HepG2 (cell line): ENCODE data around the gene ZNF625. TPM values are rescaled to one million over a fixed set of nuclear protein-coding genes. Genes with fewer than 3 reads are reported as not detected.
A peak's percentile ranks its signal among the peaks of the same experiment; 100 is the strongest.

Experiments used
- GATAD1 ChIP-seq: IDR thresholded peaks from 2 replicates; pipeline ENCODE4 v1.6.1; 2016; ENCODE audit warnings: missing genetic modification reagents, missing compliant biosample characterization
- GLI4 ChIP-seq: sonication (generic); formaldehyde crosslinking; IDR thresholded peaks from 2 replicates; pipeline ENCODE4 v1.5.1; 2020; ENCODE audit warnings: missing genetic modification reagents, mild to moderate bottlenecking, moderate library complexity, borderline replicate concordance
- NFYC ChIP-seq: IDR thresholded peaks from 2 replicates; pipeline ENCODE4 v1.6.1; 2016; ENCODE audit warnings: missing genetic modification reagents, missing compliant biosample characterization
- PAF1 ChIP-seq: IDR thresholded peaks from 2 replicates; pipeline ENCODE4 v1.6.1; 2016; ENCODE audit warnings: missing genetic modification reagents, missing compliant biosample characterization
- REXO4 ChIP-seq: sonication (generic); formaldehyde crosslinking; IDR thresholded peaks from 2 replicates; pipeline ENCODE4 v1.8.0; 2022; ENCODE audit warnings: missing genetic modification reagents, mild to moderate bottlenecking, borderline replicate concordance
- SMYD3 ChIP-seq: sonication (generic); formaldehyde crosslinking; IDR thresholded peaks from 2 replicates; pipeline ENCODE4 v1.8.1; 2023; ENCODE audit warnings: mild to moderate bottlenecking, missing genetic modification reagents
- ZNF331 ChIP-seq: sonication (generic); formaldehyde crosslinking; IDR thresholded peaks from 2 replicates; pipeline ENCODE4 v1.4.0; 2020; ENCODE audit warnings: missing genetic modification reagents
- ZNF674 ChIP-seq: sonication (generic); formaldehyde crosslinking; IDR thresholded peaks from 2 replicates; pipeline ENCODE4 v1.5.0; 2020; ENCODE audit warnings: low read depth, mild to moderate bottlenecking, missing genetic modification reagents
- polyA plus RNA-seq, 8 experiments: library from polyadenylated mRNA; depleted of rRNA in 3 of 8; stranded (reverse) in 7 of 8; unstranded in 1 of 8; fragments of >200 nt; fragmentation: Illumina TruSeq in 4 of 8; extraction: Trizol in 4 of 8; gene quantifications; 2 replicates each; pipeline versions ENCODE4 v1.2.1 to v1.2.3, GENCODE V29; 2011 to 2016; ENCODE audit warnings: low read depth in 4 of 8, missing spikeins in 1 of 8, mixed read lengths in 1 of 8; ENCODE audit not compliant: insufficient read depth in 1 of 8
- total RNA-seq, 5 experiments: library from RNA; depleted of rRNA; stranded (reverse); fragments of >200 nt; fragmentation: Illumina TruSeq; extraction: Trizol; gene quantifications; 2 replicates each; pipeline ENCODE4 v1.2.3, GENCODE V29; 2016; ENCODE audit warnings: low read depth in 1 of 5
- TF ChIP-seq, protein P1 (sequence below): sonication (generic); formaldehyde crosslinking; IDR thresholded peaks from 2 replicates; pipeline ENCODE4 v1.4.0; 2020; ENCODE audit warnings: missing genetic modification reagents, borderline replicate concordance
- TF ChIP-seq, protein P2 (sequence below): sonication (generic); formaldehyde crosslinking; IDR thresholded peaks from 2 replicates; pipeline ENCODE4 v1.4.0; 2020; ENCODE audit warnings: missing genetic modification reagents
- TF ChIP-seq, protein P3 (sequence below): IDR thresholded peaks from 2 replicates; pipeline ENCODE4 v1.6.1; 2016; ENCODE audit warnings: low read depth, control low read depth
- TF ChIP-seq, protein P4 (sequence below): sonication (generic); formaldehyde crosslinking; IDR thresholded peaks from 2 replicates; pipeline ENCODE4 v1.8.1; 2023; ENCODE audit warnings: mild to moderate bottlenecking, moderate library complexity, missing genetic modification reagents
- TF ChIP-seq, protein P5 (sequence below): sonication (generic); formaldehyde crosslinking; IDR thresholded peaks from 2 replicates; pipeline ENCODE4 v1.4.0; 2020; ENCODE audit warnings: missing genetic modification reagents
- TF ChIP-seq, protein P6 (sequence below): sonication (generic); formaldehyde crosslinking; IDR thresholded peaks from 2 replicates; pipeline ENCODE4 v1.4.0; 2020; ENCODE audit warnings: mild to moderate bottlenecking, missing genetic modification reagents
- TF ChIP-seq, protein P7 (sequence below): conservative IDR thresholded peaks from 2 replicates; pipeline ENCODE4 v1.6.1; 2018; ENCODE audit warnings: missing genetic modification reagents

The ZNF625 gene
- total and polyA plus RNA-seq, 2 of the 13 experiments (the other 11 are each of a cell fraction or from before 2014, with no cell fraction given) = 1.7 to 12.2 TPM

DNA sequence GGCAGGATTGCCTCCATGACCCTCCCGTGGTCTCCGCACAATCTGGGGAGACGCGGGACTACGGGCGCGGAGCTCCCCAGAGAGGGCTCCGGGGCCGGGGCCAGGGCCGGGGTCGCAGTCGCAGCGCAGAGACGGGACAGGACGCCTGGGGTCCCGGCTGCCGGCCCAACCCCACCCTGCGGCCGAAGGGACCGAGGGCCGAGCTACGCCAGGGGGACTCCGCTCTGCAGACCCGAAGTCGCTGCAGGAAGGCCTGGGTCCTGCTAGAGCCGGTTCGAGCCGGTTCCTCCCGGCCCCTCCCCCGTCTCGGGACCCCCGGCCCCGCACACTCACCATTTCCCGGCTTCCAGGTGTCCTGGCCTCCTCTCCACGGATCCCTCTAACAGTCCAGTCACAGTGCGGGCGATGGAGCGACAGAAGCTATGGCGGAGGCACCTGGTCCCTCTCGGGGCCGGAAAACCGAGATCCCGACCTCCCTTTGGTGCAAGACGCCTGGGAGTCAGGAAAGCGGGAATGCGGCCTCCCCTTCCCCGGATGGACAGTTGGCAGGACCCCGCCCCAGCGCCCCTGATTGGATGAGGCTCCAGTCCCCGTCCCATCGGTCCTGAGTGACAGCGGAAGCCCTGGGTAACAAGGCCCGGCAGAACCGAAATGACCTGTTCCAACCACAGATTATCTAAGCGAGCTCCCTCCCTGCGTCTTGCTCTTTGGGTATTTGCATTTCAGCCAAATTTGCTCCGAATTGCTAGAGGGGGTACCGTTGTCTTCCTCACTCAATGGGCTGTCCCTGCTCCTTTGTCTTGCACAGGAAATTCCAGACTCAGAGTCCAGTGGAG lies at the start of gene ZNF625 (continued):
- TF ChIP-seq, protein P1, sequence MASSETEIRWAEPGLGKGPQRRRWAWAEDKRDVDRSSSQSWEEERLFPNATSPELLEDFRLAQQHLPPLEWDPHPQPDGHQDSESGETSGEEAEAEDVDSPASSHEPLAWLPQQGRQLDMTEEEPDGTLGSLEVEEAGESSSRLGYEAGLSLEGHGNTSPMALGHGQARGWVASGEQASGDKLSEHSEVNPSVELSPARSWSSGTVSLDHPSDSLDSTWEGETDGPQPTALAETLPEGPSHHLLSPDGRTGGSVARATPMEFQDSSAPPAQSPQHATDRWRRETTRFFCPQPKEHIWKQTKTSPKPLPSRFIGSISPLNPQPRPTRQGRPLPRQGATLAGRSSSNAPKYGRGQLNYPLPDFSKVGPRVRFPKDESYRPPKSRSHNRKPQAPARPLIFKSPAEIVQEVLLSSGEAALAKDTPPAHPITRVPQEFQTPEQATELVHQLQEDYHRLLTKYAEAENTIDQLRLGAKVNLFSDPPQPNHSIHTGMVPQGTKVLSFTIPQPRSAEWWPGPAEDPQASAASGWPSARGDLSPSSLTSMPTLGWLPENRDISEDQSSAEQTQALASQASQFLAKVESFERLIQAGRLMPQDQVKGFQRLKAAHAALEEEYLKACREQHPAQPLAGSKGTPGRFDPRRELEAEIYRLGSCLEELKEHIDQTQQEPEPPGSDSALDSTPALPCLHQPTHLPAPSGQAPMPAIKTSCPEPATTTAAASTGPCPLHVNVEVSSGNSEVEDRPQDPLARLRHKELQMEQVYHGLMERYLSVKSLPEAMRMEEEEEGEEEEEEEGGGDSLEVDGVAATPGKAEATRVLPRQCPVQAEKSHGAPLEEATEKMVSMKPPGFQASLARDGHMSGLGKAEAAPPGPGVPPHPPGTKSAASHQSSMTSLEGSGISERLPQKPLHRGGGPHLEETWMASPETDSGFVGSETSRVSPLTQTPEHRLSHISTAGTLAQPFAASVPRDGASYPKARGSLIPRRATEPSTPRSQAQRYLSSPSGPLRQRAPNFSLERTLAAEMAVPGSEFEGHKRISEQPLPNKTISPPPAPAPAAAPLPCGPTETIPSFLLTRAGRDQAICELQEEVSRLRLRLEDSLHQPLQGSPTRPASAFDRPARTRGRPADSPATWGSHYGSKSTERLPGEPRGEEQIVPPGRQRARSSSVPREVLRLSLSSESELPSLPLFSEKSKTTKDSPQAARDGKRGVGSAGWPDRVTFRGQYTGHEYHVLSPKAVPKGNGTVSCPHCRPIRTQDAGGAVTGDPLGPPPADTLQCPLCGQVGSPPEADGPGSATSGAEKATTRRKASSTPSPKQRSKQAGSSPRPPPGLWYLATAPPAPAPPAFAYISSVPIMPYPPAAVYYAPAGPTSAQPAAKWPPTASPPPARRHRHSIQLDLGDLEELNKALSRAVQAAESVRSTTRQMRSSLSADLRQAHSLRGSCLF (CRISPR knock-in tag) = no peak
- no peak; the same call in 1 of the 2 replicates for TF ChIP-seq REXO4
- TF ChIP-seq, protein P2, sequence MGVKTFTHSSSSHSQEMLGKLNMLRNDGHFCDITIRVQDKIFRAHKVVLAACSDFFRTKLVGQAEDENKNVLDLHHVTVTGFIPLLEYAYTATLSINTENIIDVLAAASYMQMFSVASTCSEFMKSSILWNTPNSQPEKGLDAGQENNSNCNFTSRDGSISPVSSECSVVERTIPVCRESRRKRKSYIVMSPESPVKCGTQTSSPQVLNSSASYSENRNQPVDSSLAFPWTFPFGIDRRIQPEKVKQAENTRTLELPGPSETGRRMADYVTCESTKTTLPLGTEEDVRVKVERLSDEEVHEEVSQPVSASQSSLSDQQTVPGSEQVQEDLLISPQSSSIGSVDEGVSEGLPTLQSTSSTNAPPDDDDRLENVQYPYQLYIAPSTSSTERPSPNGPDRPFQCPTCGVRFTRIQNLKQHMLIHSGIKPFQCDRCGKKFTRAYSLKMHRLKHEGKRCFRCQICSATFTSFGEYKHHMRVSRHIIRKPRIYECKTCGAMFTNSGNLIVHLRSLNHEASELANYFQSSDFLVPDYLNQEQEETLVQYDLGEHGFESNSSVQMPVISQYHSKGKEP (CRISPR knock-in tag) = no peak
- TF ChIP-seq NFYC (CRISPR knock-in tag) = peak; percentile 86
- no peak for TF ChIP-seq ZNF331
- TF ChIP-seq, protein P3, sequence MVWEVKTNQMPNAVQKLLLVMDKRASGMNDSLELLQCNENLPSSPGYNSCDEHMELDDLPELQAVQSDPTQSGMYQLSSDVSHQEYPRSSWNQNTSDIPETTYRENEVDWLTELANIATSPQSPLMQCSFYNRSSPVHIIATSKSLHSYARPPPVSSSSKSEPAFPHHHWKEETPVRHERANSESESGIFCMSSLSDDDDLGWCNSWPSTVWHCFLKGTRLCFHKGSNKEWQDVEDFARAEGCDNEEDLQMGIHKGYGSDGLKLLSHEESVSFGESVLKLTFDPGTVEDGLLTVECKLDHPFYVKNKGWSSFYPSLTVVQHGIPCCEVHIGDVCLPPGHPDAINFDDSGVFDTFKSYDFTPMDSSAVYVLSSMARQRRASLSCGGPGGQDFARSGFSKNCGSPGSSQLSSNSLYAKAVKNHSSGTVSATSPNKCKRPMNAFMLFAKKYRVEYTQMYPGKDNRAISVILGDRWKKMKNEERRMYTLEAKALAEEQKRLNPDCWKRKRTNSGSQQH (CRISPR knock-in tag) = no peak
- TF ChIP-seq, protein P4, sequence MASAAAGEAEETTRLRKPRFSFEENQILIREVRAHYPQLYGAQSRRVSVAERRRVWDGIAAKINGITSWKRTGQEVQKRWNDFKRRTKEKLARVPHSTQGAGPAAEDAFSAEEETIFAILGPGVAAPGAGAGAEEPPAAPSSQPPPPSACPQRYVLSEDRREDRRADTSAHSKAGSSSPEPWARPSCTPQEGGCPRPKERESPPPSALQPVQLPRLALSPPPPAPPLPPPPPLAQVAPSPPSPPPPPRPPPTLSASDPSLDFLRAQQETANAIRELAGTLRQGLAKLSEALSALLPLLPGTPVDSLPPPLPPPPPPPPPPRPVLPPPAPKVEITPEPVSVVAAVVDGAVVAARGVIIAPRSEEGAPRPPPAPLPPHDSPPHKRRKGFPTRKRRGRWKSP (CRISPR knock-in tag) = peak; percentile 70; the same call in 1 of the 2 replicates
- no peak for TF ChIP-seq SMYD3 (CRISPR knock-in tag)
- TF ChIP-seq PAF1 = no peak
- TF ChIP-seq, protein P5, sequence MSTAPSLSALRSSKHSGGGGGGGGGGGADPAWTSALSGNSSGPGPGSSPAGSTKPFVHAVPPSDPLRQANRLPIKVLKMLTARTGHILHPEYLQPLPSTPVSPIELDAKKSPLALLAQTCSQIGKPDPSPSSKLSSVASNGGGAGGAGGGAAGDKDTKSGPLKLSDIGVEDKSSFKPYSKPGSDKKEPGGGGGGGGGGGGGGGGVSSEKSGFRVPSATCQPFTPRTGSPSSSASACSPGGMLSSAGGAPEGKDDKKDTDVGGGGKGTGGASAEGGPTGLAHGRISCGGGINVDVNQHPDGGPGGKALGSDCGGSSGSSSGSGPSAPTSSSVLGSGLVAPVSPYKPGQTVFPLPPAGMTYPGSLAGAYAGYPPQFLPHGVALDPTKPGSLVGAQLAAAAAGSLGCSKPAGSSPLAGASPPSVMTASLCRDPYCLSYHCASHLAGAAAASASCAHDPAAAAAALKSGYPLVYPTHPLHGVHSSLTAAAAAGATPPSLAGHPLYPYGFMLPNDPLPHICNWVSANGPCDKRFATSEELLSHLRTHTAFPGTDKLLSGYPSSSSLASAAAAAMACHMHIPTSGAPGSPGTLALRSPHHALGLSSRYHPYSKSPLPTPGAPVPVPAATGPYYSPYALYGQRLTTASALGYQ (CRISPR knock-in tag) = 0 out of 2 replicates have a peak, but pooled peaks have one; percentile 27
- TF ChIP-seq ZNF674 (CRISPR knock-in tag) = no peak
- TF ChIP-seq, protein P6, sequence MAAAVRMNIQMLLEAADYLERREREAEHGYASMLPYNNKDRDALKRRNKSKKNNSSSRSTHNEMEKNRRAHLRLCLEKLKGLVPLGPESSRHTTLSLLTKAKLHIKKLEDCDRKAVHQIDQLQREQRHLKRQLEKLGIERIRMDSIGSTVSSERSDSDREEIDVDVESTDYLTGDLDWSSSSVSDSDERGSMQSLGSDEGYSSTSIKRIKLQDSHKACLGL (CRISPR knock-in tag) = peak; percentile 70
- TF ChIP-seq GLI4 (CRISPR knock-in tag) = peak; percentile 61; the same call in 1 of the 2 replicates
- TF ChIP-seq, protein P7, sequence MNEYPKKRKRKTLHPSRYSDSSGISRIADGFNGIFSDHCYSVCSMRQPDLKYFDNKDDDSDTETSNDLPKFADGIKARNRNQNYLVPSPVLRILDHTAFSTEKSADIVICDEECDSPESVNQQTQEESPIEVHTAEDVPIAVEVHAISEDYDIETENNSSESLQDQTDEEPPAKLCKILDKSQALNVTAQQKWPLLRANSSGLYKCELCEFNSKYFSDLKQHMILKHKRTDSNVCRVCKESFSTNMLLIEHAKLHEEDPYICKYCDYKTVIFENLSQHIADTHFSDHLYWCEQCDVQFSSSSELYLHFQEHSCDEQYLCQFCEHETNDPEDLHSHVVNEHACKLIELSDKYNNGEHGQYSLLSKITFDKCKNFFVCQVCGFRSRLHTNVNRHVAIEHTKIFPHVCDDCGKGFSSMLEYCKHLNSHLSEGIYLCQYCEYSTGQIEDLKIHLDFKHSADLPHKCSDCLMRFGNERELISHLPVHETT (CRISPR knock-in tag) = no peak
- peak; percentile 68 for TF ChIP-seq GATAD1
